Glutamatergic neuron (in vitro differentiated cells): Measurements from ENCODE around the gene TMLHE. TPM values are rescaled to one million over a fixed set of nuclear protein-coding genes. Genes with fewer than 3 reads are reported as not detected.
"Not testable (repeated sequence)": the region's sequence is repeated elsewhere in the genome, so short reads cannot be mapped to it uniquely, and the experiment has no call there.

Experiments
- DNase-seq: peaks from one replicate; pipeline ENCODE4 v3.0.0; 2022
- H3K27ac Mint-ChIP-seq: one replicate; pipeline ENCODE4 v1.8.0; 2020; ENCODE audit warnings: mild to moderate bottlenecking, mixed read lengths, inconsistent platforms; ENCODE audit not compliant: unreplicated experiment
- H3K27me3 Mint-ChIP-seq: one replicate; pipeline ENCODE4 v1.8.0; 2020; ENCODE audit warnings: mild to moderate bottlenecking, moderate library complexity, mixed read lengths, inconsistent platforms; ENCODE audit not compliant: unreplicated experiment
- H3K36me3 Mint-ChIP-seq: one replicate; pipeline ENCODE4 v1.8.0; 2020; ENCODE audit warnings: mild to moderate bottlenecking, mixed read lengths, inconsistent platforms; ENCODE audit not compliant: unreplicated experiment
- H3K4me1 Mint-ChIP-seq: one replicate; pipeline ENCODE4 v1.8.0; 2020; ENCODE audit warnings: mild to moderate bottlenecking, low read depth, mixed read lengths, inconsistent platforms; ENCODE audit not compliant: unreplicated experiment
- H3K4me3 Mint-ChIP-seq: one replicate; pipeline ENCODE4 v1.8.0; 2020; ENCODE audit warnings: mild to moderate bottlenecking, mixed read lengths, inconsistent platforms; ENCODE audit not compliant: unreplicated experiment
- H3K9me3 Mint-ChIP-seq: one replicate; pipeline ENCODE4 v1.8.0; 2020; ENCODE audit warnings: mild to moderate bottlenecking, moderate library complexity, mixed read lengths, inconsistent platforms; ENCODE audit not compliant: unreplicated experiment
- CTCF ChIP-seq: fragments of 200-600 bp; sonication (generic); IDR thresholded peaks from one replicate; pipeline ENCODE4 v1.5.0; 2021; ENCODE audit not compliant: partially characterized antibody, unreplicated experiment
- total RNA-seq: library from RNA; stranded (reverse); fragmentation: NEBNext Ultra II Directional; extraction: Animal tissue kit (Norgen Biotek cat#: 25700); gene quantifications from one replicate; pipeline ENCODE4 v1.2.1, GENCODE V29; 2021; ENCODE audit not compliant: unreplicated experiment

TMLHE gene
- total RNA-seq, 1 donor from 2014 or later: 26.1 TPM

DNA sequence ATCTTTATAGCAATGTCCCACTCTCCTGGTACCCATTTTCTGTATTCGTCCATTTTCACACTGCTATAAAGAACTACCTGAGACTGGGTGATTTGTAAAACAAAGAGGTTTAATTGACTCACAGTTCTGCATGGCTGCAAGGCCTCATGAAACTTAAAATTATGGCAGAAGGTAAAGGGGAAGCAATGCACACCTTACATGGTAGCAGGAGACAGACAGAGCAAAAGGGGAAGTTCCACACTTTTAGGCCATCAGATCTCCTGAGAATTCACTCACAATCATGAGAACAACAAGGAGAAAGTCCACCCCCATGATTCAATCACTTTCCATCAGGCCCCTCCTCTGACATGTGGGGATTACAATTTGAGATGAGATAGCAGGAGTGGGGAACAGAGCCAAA lies 49.7 kb downstream of the TMLHE start:
- no peak for DNase-seq
- TF ChIP-seq CTCF: no peak
- Mint-ChIP-seq H3K9me3 (no peaks in the 10 kb centered on the region), H3K27me3 (no peaks in the 10 kb centered on the region), H3K27ac (no peak overlapping the region), H3K4me3 (no peak overlapping the region), H3K36me3 (no peaks in the 10 kb centered on the region), H3K4me1 (no peaks in the 10 kb centered on the region)

DNA sequence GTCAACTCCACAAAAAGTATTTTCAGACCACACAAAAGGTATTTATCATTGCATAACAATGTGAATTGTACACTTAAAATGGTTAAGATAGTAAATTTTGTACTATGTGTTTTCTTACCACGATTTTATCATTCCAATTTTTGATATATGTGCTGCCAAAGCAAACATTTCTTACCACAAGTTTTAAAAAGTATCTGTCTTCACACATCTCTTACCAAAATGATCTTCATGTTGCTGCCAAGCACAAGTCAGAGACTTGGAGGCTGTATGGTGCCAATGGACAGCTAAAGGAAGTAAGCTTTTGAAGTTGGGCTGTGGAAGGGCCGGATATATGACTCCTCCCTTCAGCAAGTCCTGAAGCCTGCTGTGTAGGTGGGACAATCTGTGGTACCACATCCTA lies 67.9 kb downstream of the TMLHE start:
- no peak for DNase-seq
- Mint-ChIP-seq H3K27me3 (peaks cover 3% of the 10 kb centered on the region), H3K27ac (no peak overlapping the region), H3K4me1 (no peaks in the 10 kb centered on the region), H3K9me3 (no peaks in the 10 kb centered on the region), H3K4me3 (no peak overlapping the region), H3K36me3 (peaks cover 10% of the 10 kb centered on the region)
- no peak for TF ChIP-seq CTCF

DNA sequence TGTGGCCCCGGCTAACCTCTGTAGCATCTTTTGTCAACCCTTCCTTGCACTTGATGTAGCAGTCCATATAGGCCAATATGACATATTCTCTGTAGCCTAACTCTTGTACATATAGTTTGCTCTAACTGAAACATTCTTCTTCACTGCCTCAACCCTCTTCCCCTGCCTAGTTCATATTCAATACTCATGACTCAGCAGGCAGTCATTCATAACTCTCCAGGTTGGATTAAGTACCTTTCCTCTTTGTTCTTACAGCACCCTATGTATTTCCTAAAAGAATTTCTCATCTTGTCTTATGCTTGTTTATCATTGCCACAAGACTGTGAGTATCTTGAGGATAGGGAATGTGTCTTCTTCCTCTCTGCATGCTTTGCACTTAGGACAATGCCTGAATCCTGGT lies 76.9 kb downstream of the TMLHE start:
- peaks cover 4% of the 10 kb centered on the region for H3K9me3 Mint-ChIP-seq
- peaks cover 1% of the 10 kb centered on the region for H3K27me3 Mint-ChIP-seq
- H3K4me1 Mint-ChIP-seq: no peaks in the 10 kb centered on the region
- H3K27ac Mint-ChIP-seq: no peak overlapping the region
- H3K4me3 Mint-ChIP-seq: no peak overlapping the region
- TF ChIP-seq CTCF: no peak
- peaks cover 5% of the 10 kb centered on the region for H3K36me3 Mint-ChIP-seq
- no peak for DNase-seq

DNA sequence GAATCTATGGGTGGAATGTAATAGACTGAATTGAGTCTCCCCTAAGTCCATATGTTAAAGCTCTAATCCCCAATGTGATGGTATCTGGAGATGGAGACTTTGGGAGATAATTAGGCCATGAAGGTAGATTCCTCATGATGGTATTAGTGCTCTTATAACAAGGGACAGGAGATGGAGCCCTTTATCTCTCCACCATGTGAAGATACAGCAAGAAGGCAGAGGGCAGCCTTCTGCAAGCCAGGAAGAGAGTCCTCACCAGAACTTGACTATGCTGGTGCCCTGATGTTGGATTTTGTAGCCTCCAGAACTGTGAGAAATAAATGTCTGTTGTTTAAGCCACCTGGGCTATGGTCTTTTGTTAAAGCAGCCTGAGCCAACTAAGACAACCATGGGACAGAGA lies 78.0 kb downstream of the TMLHE start:
- Mint-ChIP-seq H3K4me1 (no peaks in the 10 kb centered on the region), H3K27ac (no peak overlapping the region), H3K9me3 (peaks cover 4% of the 10 kb centered on the region), H3K4me3 (no peak overlapping the region), H3K27me3 (peaks cover 1% of the 10 kb centered on the region), H3K36me3 (peaks cover 5% of the 10 kb centered on the region)
- no peak for TF ChIP-seq CTCF
- DNase-seq: no peak

- H3K36me3 Mint-ChIP-seq: peaks cover 34% of the 10 kb centered on the region
- not testable (repeated sequence) for H3K9me3 Mint-ChIP-seq, H3K27me3 Mint-ChIP-seq, DNase-seq, H3K27ac Mint-ChIP-seq, H3K4me3 Mint-ChIP-seq, H3K4me1 Mint-ChIP-seq
Measured at GRCh38 chrX:155527023-155527422, 85.7 kb downstream of the TMLHE start.

- Mint-ChIP-seq H3K36me3 (peaks cover 7% of the 10 kb centered on the region), H3K9me3 (no peaks in the 10 kb centered on the region), H3K27me3 (no peaks in the 10 kb centered on the region), H3K4me1 (no peaks in the 10 kb centered on the region), H3K4me3 (no peak overlapping the region), H3K27ac (no peak overlapping the region)
- DNase-seq: no peak
- no peak for TF ChIP-seq CTCF
Measured at GRCh38 chrX:155514225-155514624, 98.5 kb downstream of the TMLHE start.
